HepG2 (cell line): ENCODE measurements around the gene ALDH7A1. TPM values are rescaled to one million over a fixed set of nuclear protein-coding genes. Genes with fewer than 3 reads are reported as not detected.

Experiments
- CBX5 ChIP-seq: sonication (generic); formaldehyde crosslinking; IDR thresholded peaks from 2 replicates; pipeline ENCODE4 v1.4.0; 2020; ENCODE audit warnings: missing genetic modification reagents, borderline replicate concordance
- EP300 ChIP-seq, 3 experiments: sonication (generic) in 1 of 3; formaldehyde crosslinking in 1 of 3; IDR thresholded peaks; 2 replicates each; pipeline versions ENCODE4 v1.5.1 to v1.6.1; 2011 to 2020; ENCODE audit warnings: low read depth in 2 of 3, low read length in 2 of 3, borderline replicate concordance in 1 of 3, improper control_type of control experiment in 1 of 3, mild to moderate bottlenecking in 1 of 3, missing genetic modification reagents in 1 of 3, moderate library complexity in 1 of 3
- FIP1L1 ChIP-seq: fragments of 200-400 bp; formaldehyde crosslinking; IDR thresholded peaks from 2 replicates; pipeline ENCODE4 v1.6.1; 2018; ENCODE audit warnings: low read depth, mild to moderate bottlenecking, low read length, moderate library complexity, borderline replicate concordance; ENCODE audit not compliant: insufficient read depth
- KLF13 ChIP-seq: sonication (generic); formaldehyde crosslinking; IDR thresholded peaks from 2 replicates; pipeline ENCODE4 v1.4.0; 2020; ENCODE audit warnings: mild to moderate bottlenecking, missing genetic modification reagents
- LCORL ChIP-seq, 2 experiments: fragments of 450-650 bp in 1 of 2; sonication (generic) in 1 of 2; formaldehyde crosslinking in 1 of 2; IDR thresholded peaks; 2 replicates each; pipeline versions ENCODE4 v1.5.0 to v1.6.1; 2017 to 2020; ENCODE audit warnings: antibody characterized with exemption in 1 of 2, missing genetic modification reagents in 1 of 2
- NAIF1 ChIP-seq: sonication (generic); formaldehyde crosslinking; IDR thresholded peaks from 2 replicates; pipeline ENCODE4 v1.5.0; 2020; ENCODE audit warnings: mild to moderate bottlenecking, missing genetic modification reagents, borderline replicate concordance
- RBM22 ChIP-seq: fragments of 200-400 bp; formaldehyde crosslinking; optimal IDR thresholded peaks from 2 replicates; pipeline ENCODE3; 2017; ENCODE audit warnings: mild to moderate bottlenecking, low read length, moderate library complexity
- SOX6 ChIP-seq, 2 experiments: fragments of 450-650 bp in 1 of 2; sonication (generic) in 1 of 2; formaldehyde crosslinking in 1 of 2; IDR thresholded peaks; 2 replicates each; pipeline versions ENCODE4 v1.4.0 to v1.6.1; 2017 to 2020; ENCODE audit warnings: antibody characterized with exemption in 1 of 2, mild to moderate bottlenecking in 1 of 2, missing genetic modification reagents in 1 of 2
- SP1 ChIP-seq, 2 experiments: fragments of 450-650 bp in 1 of 2; sonication (generic) in 1 of 2; formaldehyde crosslinking in 1 of 2; IDR thresholded peaks; 2 replicates each; pipeline versions ENCODE4 v1.4.0 to v1.6.1; 2016 to 2020; ENCODE audit warnings: missing genetic modification reagents in 1 of 2
- U2AF2 ChIP-seq: fragments of 200-400 bp; formaldehyde crosslinking; IDR thresholded peaks from 2 replicates; pipeline ENCODE4 v1.6.1; 2017; ENCODE audit warnings: low read depth, mild to moderate bottlenecking, low read length
- YEATS2 ChIP-seq: sonication (generic); formaldehyde crosslinking; IDR thresholded peaks from 2 replicates; pipeline ENCODE4 v1.4.0; 2020; ENCODE audit warnings: missing genetic modification reagents, borderline replicate concordance
- ZBTB3 ChIP-seq: sonication (generic); formaldehyde crosslinking; IDR thresholded peaks from 2 replicates; pipeline ENCODE4 v1.4.0; 2020; ENCODE audit warnings: low read depth, mild to moderate bottlenecking, moderate library complexity, missing genetic modification reagents, borderline replicate concordance
- ZFP36 ChIP-seq: fragments of 150-350 bp; IDR thresholded peaks from 2 replicates; pipeline ENCODE4 v1.6.1; 2018; ENCODE audit warnings: borderline replicate concordance, low read length, low read depth; ENCODE audit not compliant: partially characterized antibody
- ZSCAN22 ChIP-seq: sonication (generic); formaldehyde crosslinking; IDR thresholded peaks from 2 replicates; pipeline ENCODE4 v1.4.0; 2020; ENCODE audit warnings: mild to moderate bottlenecking, missing genetic modification reagents
- polyA plus RNA-seq, 8 experiments: library from polyadenylated mRNA; depleted of rRNA in 3 of 8; stranded (reverse) in 7 of 8; unstranded in 1 of 8; fragments of >200 nt; fragmentation: Illumina TruSeq in 4 of 8; extraction: Trizol in 4 of 8; gene quantifications; 2 replicates each; pipeline versions ENCODE4 v1.2.1 to v1.2.3, GENCODE V29; 2011 to 2016; ENCODE audit warnings: low read depth in 4 of 8, missing spikeins in 1 of 8, mixed read lengths in 1 of 8; ENCODE audit not compliant: insufficient read depth in 1 of 8
- total RNA-seq, 5 experiments: library from RNA; depleted of rRNA; stranded (reverse); fragments of >200 nt; fragmentation: Illumina TruSeq; extraction: Trizol; gene quantifications; 2 replicates each; pipeline ENCODE4 v1.2.3, GENCODE V29; 2016; ENCODE audit warnings: low read depth in 1 of 5
- TF ChIP-seq, protein P1 (sequence below): sonication (generic); formaldehyde crosslinking; IDR thresholded peaks from 2 replicates; pipeline ENCODE4 v1.4.0; 2020; ENCODE audit warnings: missing genetic modification reagents
- TF ChIP-seq, protein P2 (sequence below): sonication (generic); formaldehyde crosslinking; IDR thresholded peaks from 2 replicates; pipeline ENCODE4 v1.5.0; 2020; ENCODE audit warnings: mild to moderate bottlenecking, missing genetic modification reagents, borderline replicate concordance
- TF ChIP-seq, protein P3 (sequence below): sonication (generic); formaldehyde crosslinking; IDR thresholded peaks from 2 replicates; pipeline ENCODE4 v1.4.0; 2020; ENCODE audit warnings: missing genetic modification reagents, borderline replicate concordance

The ALDH7A1 gene
- total and polyA plus RNA-seq, 2 of the 13 experiments (the other 11 are each of a cell fraction or from before 2014, with no cell fraction given), result 69.0 to 100 TPM

GRCh38 chr5:126594748-126595485 lies at the start of gene ALDH7A1 (continued):
- TF ChIP-seq ZSCAN22 (no peak), SOX6 (IDR thresholded peaks at IDR 0.05) (no peak), SOX6 (CRISPR knock-in tag; IDR thresholded peaks at IDR 0.05) (peak; percentile 87), RBM22 (no peak), CBX5 (no peak), EP300 (IDR thresholded peaks at IDR 0.05; ENCODE audit: low read depth in 2 of 2, low read length in 2 of 2) (peak in 1 of 2 experiments; percentile 21; a peak in 1 of 4 replicates), EP300 (CRISPR knock-in tag; IDR thresholded peaks at IDR 0.05; ENCODE audit: borderline replicate concordance) (no peak), ZFP36 (no peak), SP1 (IDR thresholded peaks at IDR 0.05) (no peak), SP1 (CRISPR knock-in tag; IDR thresholded peaks at IDR 0.05) (peak; percentile 70; the same call in 1 of the 2 replicates), LCORL (IDR thresholded peaks at IDR 0.05) (no peak), LCORL (CRISPR knock-in tag; IDR thresholded peaks at IDR 0.05) (peak; percentile 63; the same call in 1 of the 2 replicates), KLF13 (no peak), YEATS2 (CRISPR knock-in tag) (peak; percentile 88), U2AF2 (no peak), FIP1L1 (no peak), NAIF1 (CRISPR knock-in tag) (no peak), ZBTB3 (no peak)
- TF ChIP-seq, protein P1, sequence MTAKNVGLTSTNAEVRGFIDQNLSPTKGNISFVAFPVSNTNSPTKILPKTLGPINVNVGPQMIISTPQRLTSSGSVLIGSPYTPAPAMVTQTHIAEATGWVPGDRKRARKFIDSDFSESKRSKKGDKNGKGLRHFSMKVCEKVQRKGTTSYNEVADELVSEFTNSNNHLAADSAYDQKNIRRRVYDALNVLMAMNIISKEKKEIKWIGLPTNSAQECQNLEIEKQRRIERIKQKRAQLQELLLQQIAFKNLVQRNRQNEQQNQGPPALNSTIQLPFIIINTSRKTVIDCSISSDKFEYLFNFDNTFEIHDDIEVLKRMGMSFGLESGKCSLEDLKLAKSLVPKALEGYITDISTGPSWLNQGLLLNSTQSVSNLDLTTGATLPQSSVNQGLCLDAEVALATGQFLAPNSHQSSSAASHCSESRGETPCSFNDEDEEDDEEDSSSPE, result peak; percentile 88
- TF ChIP-seq, protein P2, sequence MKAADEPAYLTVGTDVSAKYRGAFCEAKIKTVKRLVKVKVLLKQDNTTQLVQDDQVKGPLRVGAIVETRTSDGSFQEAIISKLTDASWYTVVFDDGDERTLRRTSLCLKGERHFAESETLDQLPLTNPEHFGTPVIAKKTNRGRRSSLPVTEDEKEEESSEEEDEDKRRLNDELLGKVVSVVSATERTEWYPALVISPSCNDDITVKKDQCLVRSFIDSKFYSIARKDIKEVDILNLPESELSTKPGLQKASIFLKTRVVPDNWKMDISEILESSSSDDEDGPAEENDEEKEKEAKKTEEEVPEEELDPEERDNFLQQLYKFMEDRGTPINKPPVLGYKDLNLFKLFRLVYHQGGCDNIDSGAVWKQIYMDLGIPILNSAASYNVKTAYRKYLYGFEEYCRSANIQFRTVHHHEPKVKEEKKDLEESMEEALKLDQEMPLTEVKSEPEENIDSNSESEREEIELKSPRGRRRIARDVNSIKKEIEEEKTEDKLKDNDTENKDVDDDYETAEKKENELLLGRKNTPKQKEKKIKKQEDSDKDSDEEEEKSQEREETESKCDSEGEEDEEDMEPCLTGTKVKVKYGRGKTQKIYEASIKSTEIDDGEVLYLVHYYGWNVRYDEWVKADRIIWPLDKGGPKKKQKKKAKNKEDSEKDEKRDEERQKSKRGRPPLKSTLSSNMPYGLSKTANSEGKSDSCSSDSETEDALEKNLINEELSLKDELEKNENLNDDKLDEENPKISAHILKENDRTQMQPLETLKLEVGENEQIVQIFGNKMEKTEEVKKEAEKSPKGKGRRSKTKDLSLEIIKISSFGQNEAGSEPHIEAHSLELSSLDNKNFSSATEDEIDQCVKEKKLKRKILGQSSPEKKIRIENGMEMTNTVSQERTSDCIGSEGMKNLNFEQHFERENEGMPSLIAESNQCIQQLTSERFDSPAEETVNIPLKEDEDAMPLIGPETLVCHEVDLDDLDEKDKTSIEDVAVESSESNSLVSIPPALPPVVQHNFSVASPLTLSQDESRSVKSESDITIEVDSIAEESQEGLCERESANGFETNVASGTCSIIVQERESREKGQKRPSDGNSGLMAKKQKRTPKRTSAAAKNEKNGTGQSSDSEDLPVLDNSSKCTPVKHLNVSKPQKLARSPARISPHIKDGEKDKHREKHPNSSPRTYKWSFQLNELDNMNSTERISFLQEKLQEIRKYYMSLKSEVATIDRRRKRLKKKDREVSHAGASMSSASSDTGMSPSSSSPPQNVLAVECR (CRISPR knock-in tag), result peak; percentile 90
- TF ChIP-seq, protein P3, sequence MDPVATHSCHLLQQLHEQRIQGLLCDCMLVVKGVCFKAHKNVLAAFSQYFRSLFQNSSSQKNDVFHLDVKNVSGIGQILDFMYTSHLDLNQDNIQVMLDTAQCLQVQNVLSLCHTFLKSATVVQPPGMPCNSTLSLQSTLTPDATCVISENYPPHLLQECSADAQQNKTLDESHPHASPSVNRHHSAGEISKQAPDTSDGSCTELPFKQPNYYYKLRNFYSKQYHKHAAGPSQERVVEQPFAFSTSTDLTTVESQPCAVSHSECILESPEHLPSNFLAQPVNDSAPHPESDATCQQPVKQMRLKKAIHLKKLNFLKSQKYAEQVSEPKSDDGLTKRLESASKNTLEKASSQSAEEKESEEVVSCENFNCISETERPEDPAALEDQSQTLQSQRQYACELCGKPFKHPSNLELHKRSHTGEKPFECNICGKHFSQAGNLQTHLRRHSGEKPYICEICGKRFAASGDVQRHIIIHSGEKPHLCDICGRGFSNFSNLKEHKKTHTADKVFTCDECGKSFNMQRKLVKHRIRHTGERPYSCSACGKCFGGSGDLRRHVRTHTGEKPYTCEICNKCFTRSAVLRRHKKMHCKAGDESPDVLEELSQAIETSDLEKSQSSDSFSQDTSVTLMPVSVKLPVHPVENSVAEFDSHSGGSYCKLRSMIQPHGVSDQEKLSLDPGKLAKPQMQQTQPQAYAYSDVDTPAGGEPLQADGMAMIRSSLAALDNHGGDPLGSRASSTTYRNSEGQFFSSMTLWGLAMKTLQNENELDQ, result no peak
